Stimulated activated CD4-positive, alpha-beta T cell treated with anti-CD3 and anti-CD28 coated beads, Interleukin-1b, Interleukin-23, amount 100 ng/mL, for 4 hours (primary cell): Measurements from ENCODE around the gene GGTLC1.
"Not testable (repeated sequence)": the region's sequence is repeated elsewhere in the genome, so short reads cannot be mapped to it uniquely, and the experiment has no call there.

Source experiments
- DNase-seq, 2 donors: peaks; one replicate each; pipeline ENCODE4 v3.0.0-alpha.2; 2020; ENCODE audit warnings: low read depth in 2 of 2

The GGTLC1 gene

DNA sequence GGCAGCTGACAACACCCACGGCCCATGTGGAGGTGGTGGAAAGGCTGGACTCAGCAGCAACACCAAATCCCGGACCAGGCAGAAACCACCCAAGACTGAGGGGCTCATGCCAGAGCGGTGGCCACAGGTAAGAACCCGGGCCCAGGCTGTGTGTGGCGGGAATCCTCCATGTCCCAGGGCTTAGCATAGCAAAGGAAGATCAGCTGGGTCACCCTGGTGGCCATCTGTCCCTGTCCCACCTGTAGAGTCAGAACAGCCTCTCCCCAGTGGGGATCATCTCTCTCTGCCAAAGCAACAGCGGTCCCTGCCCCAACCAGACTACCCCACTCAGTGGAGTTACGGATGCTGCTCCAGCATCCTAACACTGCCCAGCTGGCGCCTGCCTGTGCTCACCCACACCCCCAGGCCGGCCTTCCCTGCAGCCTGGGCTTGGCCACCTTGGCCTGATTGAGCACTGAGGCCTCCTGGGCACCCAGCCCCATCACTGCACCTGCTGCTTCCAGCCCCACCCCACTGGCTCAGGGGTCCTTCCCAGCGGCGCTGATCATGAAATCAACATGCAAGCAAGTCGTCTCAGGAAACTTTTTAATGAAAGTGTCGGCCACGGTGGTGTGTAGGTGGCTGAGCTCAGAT is 5.5 kb upstream of the GGTLC1 start:
- not testable (repeated sequence) for DNase-seq

DNA sequence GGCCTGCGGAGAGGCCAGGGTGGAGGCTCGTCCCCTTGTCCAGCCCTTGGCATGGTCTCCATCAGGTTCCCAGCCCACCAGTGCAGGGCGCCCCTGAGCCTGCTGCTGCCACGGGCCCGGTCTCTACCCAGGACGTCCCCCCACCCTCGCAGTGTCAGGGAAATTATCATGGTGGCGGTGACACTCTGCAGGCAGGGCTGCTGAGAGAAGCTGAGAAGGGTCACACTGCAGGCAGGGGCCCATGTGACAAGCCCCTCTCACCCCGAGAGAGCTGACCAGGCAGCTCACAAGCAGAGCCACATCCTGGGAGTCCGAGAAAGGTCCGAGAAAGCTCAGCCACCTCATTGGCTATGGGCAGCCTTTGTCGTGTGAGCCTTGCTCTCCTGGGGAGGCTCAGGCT is 4.9 kb upstream of the GGTLC1 start:
- DNase-seq, result not testable (repeated sequence)

DNA sequence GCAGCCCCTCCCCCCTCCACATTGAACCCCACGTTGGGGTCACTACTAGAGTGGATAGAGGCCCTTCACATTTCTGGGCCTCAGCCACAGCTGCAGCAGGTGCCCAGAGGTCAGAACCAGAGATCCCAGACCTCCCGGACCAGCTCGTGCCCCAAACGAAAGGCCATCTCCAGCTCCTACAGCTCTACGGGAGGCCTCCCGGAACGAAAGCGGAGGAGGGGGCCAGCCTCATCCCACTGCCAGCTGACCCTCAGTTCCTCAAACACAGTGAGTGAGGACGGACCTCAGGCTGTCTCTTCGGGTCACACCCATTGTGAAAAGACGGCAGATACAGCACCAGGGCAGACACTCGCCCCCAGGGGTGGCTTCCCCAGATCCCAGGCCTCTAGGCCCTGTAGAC is 1.7 kb upstream of the GGTLC1 start:
- DNase-seq, result not testable (repeated sequence)

DNA sequence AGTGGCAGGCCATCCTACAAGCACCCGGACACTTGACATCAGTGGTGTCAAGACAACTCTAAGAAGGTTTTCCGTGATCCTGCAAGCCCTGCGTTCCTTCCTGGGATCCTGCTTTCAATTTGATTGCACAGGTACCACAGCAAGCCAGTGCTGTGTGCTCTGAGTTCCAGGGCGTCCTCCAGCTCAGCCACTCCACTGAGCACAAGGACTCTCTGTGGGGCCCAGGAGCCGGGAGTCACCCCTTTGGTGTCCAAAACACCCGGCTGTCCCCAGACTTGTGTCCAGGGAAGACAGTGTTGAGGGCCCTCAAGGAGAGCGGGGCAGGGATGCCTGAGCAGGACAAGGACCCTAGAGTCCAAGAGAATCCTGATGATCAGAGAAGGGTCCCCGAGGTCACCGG is 387 bp upstream of the GGTLC1 start:
- not testable (repeated sequence) for DNase-seq

DNA sequence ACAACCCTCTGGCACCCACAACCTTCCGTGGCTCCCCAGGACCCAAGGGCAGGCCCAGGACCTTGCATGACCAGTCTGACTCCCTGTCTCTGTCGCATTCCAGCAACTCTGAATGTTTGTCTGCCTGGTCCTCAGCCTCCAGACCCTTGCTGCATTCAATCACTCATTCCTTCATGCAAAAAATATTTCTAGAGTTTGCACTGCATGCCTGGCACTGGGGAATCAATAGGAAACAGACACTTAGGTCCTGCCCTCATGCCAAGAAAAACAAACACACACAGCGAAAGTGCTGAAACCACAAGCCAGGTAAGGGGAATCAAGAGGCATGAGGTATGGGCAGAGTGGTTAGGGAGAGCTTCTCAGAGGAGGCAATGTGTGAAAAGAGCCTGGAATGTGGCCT is 1.9 kb downstream of the GGTLC1 start:
- not testable (repeated sequence) for DNase-seq

DNA sequence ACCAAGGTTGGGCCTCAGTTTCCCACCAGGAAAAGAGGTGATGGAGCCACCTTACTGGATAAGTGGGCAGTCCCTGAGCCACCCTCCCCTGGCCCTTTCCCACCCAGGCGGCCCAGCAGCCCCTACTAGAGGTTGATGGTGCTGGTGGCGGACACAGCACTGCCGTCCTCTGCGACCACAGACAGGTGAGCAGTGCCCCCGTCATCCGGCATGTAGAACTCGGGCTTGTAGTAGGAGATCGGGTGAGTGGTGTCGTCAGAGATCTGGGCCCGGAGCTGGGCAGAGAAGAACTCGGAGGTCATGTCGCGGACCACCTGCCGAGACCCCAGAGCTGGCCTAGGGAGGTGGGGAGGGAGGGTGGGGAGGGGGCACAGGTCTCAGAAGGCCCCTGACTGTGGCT is 2.3 kb downstream of the GGTLC1 start:
- DNase-seq, result not testable (repeated sequence)

DNA sequence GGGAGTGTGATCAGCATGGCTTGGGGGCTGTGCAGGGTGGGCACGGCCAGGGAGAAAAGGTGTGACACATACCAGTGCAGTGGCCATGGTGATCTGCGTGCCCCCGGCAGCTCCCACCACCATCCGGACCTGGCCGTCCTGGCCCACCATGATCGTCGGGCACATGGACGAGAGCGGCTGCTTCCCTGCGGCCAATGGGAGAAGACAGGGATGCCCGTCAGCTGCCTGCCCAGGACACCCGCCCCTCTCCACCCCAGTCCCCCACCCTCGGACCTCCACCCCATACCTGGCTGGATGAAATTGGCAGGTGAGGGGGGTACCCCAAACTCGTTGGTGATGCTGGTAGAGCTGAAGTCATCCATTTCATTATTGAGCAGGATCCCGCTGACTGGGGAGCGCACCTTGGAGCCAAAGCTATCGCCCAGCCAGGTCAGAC is 2.8 kb downstream of the GGTLC1 start:
- not testable (repeated sequence) for DNase-seq

DNA sequence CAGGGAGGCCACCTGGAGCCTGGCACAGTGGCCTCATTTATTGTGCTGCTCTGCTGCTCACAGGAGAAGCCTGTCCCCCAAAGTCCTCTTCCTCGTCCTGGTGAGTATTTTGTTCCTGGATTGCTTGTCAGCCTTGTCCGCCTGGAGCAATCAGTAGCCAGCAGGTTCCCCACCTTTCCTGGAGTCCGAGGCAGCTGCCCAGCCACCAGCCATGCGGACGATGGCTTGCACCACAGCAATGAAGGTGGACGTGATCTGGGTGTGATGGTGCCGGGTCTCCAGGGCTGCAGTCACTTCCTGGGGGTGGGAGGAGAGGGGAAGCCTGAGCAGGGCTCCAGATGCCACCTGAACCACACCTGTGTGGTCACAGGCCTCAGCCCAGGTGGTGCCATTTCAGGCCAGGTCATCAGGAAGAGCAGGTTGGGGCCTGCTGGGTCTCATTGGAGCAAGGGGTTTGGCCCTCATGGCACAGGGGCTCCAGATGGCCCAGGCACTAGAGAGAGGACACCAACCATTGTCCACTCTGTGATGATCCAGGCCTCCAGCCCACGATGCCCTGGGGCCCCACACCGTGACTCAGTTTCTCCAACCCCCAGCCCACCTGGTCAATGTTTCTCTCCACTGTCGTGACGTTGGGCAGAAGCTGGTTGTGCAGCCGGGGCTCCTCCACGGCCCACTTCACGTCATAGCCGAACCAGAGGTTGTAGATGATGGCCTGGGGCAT is 3.4 kb downstream of the GGTLC1 start:
- DNase-seq, result not testable (repeated sequence)

DNA sequence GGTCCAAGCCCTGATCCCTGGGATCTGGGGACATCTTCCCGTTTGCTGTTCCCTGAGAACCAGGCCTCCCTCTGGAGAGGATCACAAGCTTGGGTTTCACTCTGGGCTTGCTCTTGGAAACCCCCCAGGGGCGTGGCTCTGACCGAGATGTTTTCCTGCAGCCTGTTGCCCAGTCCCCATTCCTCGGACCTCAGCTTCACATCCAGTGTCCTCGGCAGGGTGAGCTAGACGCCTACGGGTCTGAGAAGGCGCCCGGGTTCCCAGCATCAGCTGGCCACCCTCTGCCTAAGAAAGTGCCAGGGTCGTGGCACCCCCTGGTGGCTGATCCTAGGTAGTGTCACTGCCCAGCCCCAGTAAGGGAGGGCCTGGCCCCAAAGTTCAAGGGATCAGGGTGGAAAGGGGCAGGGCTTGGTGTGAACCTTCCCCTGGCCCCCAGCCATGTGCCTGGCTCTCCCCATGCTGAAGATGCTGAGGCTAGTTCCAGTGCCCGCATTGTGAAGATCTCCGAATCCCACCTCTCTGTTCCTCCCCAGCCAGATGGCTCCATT is 4.0 kb downstream of the GGTLC1 start:
- DNase-seq, result not testable (repeated sequence)

DNA sequence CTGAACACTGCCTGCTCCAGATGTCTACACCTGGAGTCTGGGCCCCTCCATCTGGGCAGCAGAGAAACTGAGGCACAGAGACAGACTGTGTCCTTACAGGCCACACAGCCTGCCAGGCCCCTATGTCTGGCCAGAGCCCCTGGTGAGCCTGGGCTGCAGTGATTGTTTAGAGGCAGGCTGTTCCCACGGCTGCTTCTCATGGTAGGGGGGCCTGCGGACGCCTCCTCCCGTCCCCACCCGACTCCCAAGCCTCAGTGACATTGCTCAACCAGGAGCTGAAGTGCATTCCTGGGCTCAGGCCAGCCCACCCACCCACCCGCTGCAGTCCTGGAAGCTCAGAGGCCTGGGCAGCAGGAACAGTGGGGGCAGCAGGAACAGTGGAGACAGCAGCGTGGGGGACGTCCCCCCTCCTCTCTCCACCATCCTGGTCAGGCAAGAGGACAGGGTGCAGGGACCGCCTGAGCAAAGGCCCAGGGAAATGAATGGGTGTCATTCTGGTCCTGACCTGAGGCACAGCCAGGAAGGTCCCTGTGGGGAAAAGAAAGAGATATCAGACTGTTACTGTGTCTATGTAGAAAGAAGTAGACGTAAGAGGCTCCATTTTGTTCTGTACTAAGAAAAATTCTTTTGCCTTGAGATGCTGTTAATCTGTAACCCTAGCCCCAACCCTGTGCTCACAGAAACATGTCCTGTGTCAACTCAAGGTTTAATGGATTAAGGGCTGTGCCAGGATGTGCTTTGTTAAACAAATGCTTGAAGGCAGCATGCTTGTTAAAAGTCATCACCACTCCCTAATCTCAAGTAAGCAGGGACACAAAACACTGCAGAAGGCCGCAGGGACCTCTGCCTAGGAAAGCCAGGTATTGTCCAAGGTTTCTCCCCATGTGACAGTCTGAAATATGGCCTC is 6.2 kb downstream of the GGTLC1 start:
- DNase-seq, result not testable (repeated sequence)

DNA sequence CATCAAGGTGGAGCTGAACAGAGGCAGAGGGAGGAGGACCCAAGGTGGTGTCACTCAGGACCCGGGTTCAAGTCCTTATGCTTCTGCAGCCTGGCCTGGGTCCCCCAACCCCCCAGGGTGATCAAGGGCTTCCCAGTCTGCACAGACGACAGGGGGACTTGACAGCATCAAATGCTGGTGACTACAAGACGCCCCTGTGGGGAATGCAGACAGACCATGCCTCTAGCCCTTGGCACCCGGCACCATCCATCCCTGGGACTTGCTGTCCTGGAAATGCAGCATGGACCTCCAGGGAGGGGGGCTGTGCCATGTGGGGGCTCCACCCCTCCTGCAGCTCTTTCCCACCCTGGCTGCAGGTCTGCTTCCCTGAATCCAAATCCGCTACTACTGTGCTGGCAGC is 7.1 kb downstream of the GGTLC1 start:
- DNase-seq, result not testable (repeated sequence)

DNA sequence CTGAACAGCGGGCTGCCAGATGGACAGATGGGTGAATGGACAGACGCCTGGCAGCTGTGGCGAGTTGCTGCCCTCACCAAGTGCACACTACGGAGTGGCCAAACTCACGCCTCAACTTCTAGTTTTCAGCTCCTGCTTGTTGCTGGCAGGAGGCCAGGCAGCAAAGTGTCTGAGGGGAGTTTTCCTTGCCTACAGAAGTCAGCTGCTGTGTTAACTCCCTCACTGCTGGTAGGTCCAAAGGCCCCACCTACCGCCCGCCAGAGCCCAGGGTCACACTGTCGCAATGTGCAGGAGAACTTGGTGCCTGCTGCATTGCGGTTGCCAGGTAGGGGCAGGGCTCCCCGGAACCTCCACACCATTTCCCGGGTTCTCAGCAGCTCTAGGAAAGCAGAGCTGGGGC is 7.6 kb downstream of the GGTLC1 start:
- DNase-seq, result not testable (repeated sequence)

DNA sequence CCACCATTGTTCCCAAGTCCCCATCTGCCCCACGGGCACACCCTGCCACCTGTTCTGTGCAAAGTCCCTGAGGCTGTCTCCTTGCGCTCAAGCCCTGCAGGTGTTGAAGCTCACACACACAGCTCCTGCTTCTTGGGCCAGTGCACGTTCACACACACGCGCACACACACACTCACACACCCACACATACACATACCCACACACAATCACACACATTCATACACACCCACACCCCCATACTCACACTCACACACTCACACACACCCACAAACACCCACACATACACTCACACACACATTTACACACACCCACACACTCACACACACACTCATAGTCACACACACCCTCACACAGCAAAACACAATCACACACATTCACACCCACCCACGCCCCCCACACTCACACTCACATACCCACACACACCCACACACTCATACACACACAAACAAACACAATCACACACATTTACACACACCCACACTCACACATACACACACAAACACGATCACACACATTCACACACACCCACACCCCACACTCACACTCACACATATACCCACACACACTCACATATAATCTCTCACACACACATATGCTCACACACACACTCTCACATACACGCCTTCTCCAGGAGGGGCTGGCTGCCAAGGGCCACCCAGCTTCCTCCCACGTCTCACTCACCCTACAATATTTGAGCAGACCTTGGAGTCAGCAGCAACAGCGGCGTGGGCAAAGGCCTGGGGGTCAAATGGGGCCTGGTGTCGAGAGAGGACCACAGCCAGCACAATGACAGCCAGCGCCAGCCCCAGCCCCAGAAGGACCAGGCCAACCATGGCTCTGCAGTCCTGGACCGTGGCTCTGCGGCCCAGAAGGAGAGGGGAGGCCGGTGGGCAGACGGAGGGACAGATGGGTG is 8.4 kb downstream of the GGTLC1 start:
- not testable (repeated sequence) for DNase-seq

DNA sequence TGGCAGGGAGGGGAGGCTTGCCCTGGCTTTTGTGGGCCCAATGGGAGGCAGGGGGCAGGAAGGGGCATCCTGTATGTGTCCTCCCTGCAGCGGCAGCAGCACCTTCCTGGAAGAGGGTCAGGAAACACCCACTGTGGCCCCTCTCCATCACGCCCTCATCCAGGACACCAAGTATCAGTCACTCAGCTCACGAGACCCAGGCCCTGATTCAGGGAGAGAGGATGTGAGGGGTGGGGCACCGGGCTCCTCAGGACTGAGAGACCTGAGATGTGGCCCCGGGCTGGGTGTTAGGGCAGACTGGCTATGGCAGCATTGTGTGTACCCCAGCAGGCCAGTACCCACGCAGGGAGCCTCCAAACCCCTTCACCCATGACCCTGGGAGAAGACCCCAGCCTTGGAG is 9.2 kb downstream of the GGTLC1 start:
- DNase-seq, result not testable (repeated sequence)

DNA sequence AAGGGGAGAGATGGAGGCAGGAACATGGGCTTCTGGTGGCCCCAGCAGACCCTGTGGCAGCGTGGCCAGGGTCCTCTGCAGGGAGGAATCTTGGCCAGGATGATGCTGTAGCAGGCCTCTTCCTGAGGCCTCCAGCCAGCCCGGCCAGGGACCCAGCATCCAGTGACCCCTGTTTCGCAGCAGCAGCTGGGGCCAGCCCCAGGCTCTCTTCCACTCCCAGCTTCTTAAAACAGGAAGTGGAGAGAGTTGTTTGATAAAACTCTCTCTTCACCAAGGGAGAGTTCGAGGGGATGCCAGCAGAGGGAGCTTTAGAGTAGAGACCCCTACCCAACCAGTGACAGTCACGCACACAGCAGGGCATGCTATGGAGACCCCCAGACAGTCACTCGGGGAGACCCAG is 10.1 kb downstream of the GGTLC1 start:
- not testable (repeated sequence) for DNase-seq

DNA sequence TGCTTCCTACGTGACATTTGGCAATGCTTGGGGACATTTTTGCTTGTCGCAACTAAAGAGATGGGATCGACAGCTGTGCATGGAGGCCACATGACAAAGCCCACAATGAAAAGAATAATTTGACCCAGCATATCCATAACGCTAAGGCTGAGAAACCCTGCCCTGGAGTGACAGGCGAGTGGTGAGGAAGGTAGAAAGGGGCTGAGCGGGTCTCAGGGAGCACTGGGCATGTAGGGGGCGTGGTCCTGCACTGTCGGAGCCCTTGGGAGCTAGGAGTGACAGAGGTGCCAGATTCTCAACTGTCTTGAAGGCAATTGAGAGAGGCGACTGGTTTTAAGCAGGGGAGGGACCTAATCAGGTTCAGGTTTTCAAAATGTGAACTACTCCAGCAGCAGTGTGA is 13.6 kb downstream of the GGTLC1 start:
- no peak for DNase-seq

DNA sequence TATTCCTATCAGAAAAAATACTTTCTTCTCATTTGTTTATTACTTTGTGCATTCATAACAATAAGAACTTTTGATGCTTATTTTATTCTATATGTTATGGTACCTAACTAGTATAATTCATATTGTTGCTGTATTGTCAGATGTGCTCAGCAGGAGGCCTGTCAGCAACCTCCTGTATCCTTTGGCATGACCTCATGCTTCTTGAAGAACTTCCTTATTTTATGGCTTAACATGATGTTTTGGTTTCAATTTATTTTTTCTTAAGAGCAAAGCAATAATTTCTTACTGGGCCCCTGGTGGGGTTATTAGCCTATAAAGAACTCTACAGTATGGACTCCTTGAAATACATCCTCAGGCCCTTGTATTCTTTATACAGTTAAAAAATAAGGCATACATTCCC is 17.3 kb downstream of the GGTLC1 start:
- no peak for DNase-seq

DNA sequence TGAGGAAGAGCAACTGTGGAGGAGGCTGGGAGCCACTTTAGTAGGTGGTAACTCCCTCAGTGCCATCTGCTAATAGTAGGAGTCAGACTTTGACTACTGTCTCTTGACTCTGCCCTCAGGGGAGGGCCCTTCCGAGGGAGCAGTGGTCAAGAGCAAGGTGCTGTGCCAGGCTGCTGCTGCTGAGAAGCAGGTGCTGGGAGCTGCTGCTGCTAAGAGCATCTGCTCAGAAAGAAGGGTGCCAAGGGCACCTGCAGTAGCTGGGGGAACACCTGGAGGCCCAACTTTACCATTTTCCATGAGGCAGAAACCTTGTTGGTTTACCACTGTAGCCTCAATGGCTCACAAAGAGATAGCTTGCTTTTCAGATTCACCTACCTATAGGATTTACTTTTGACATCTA is 18.5 kb downstream of the GGTLC1 start:
- no peak for DNase-seq

DNA sequence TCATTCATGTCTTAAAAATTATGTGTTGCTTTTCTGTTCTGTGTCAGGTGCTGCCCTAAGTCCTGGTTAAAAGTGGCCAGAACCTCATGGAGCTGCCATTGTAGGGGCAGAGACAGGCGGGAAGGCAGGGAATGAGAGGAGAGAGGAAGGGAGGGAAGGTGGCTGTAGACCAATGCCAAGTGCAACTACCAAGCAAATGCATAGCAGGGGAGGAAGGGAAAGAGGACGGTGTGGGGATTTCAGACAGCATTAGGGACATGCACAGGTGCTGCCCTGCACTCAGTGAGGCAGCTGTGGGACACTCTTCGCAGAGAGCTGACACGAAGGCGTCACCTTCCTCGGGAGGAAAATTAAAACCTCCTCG is 21.0 kb downstream of the GGTLC1 start:
- DNase-seq, result no peak

DNA sequence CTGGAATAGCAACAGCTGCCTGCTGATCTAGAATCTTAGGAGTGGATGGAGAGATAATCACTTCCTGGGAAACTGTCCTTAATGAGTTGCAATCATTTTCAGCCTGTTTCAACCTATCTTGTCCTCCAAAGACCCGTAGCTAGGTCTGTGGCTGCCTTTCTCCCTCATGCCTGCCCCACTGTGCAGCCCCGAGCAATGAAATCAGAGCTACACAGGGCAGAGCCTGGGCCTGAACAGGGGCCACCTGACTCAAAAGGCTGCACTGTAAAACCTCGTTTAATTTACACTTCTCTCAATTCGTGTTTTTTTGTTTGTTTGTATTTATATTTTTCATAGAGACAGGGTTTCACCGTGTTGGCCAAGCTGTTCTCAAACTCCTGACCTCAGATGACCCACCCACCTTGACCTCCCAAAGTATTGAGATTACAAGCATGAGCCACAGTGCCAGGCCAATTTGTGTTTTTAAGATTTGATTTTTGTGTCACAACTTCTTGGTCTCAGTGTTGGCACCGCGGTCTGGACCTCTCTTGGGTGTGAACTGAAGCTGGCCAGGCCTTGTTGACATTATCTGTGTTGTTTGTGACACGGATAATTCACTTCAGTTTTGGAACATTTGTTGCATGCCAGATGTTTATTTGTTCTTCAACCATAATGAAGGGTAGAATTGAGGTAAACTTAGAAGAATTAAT is 21.5 kb downstream of the GGTLC1 start:
- DNase-seq, result no peak

DNA sequence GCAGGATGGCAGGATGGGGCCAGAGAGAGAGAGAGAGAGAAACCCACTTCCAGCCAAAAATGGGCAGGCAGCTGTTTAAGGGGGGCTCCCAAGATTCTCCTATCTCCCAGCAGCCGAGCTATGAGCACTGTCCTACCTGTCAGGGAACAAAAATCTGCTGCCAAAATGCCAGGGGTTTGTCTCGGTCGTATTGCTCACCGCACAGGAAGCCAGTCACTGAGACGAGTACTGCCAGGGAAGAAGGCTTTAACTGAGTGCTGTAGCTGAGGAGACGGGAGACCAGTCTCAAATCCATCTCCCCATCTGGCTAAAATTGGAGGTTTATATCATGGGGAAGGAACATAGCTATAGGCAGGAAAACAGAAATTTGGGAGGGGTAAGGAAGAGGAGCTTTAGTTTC is 22.3 kb downstream of the GGTLC1 start:
- DNase-seq, result no peak
